Left colon (tissue), 2 donors: ENCODE measurements around the gene SCARB2. TPM values are rescaled to one million over a fixed set of nuclear protein-coding genes. Genes with fewer than 3 reads are reported as not detected.

Experiments used
- ATAC-seq: fragments of 200-7000 bp; cut with Tn5 transposase; one replicate; pipeline ENCODE4 v1.9.1; 2020; ENCODE audit warnings: mild to moderate bottlenecking, moderate library complexity
- DNase-seq, 2 donors: peaks; one replicate each; pipeline ENCODE4 v3.0.0-alpha.2; 2020
- intact Hi-C, 2 donors: fragments of 100-400 bp; cut with DNase I in 1 of 2; cut with micrococcal nuclease in 1 of 2; formaldehyde crosslinking; loops; one replicate each; pipeline versions ENCODE4 v1.11.2 to v1.14.0; 2022; cut with DNase I, micrococcal nuclease
- total RNA-seq, 2 donors: library from RNA; stranded (reverse); fragmentation: NEBNext Ultra II Directional; extraction: Animal tissue kit (Norgen Biotek cat#: 25700); gene quantifications; one replicate each; pipeline ENCODE4 v1.2.1, GENCODE V29; 2021
- donor health status: DM: no; HTN: no; CAD: no.
- donor health status: DM: yes; HTN: yes; CAD: no.

SCARB2 gene
- total RNA-seq, 2 donors from 2014 or later, result 176 to 179 TPM

GRCh38 chr4:76233529-76233928, 19.9 kb upstream of the SCARB2 start:
- intact Hi-C loops, result no loop called here
- ATAC-seq (no peak), DNase-seq (no peak)

DNA sequence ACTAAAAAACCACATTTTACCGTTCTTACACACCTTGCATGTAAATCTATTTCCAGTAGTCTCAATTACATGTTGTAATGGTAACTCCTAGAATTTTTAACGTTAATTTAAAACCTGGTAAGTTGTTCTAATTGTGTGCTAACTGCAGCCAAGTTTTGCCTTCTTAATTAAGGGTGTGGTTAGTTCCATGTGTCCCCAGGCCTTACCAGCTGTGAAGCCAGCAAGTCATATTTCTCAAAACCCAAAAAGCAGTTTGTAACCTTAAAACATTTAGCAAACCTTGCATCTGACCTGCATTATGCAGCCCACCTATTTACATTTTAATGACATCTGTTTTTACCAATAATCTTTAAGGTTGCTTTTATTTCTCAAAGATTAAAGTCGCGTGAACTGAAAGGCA, 19.5 kb upstream of the SCARB2 start:
- intact Hi-C loops, result no loop called here
- DNase-seq, result no peak
- no peak for ATAC-seq

DNA sequence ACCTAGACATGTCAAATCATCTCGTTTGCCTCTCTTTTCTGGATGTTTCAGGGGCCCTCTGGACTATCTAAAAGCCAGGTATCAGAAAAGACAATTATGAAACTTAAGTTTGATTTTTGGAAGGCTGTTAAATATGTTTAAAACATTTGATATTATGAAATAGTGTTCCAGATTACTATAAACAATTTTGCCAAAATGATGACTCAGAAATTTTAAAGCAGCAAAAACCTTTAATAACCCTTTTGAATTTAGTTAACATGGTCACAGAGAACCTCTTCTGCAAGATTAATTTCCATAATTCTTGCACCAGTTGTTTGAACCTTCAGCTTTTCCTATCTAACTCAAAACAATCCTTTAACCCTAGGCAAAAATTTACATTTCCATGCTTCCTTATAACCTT, 19.1 kb upstream of the SCARB2 start:
- intact Hi-C loops, result no loop called here
- no peak for DNase-seq
- no peak for ATAC-seq

GRCh38 chr4:76226418-76226817, 12.8 kb upstream of the SCARB2 start:
- DNase-seq (peak in 1 of 2 donors; percentile 40), ATAC-seq (peak; percentile 72)
- intact Hi-C loops, result no loop called here

DNA sequence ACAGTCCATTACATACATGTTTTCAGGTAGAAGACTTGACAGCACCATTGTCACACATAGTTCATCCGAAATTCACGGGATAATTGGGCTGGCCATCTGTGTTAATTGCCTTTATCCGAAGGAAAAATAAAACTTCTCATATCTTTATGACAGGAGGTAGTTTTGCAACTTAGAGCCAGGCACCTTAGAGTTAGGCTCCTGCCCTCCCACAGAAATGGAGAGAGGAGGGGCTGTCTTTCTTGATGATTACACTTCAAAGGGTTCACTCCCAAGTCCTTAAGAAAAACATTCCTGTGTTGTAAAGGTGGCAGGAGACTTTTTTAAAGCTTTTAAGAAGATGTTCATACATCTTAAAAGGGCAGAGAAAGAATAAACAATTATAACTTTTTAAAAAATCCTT, 10.5 kb upstream of the SCARB2 start:
- DNase-seq (no peak), ATAC-seq (peak; percentile 57)
- intact Hi-C loops, result no loop called here

GRCh38 chr4:76219299-76220055, 5.9 kb upstream of the SCARB2 start:
- intact Hi-C loops, result no loop called here
- no peak for DNase-seq
- peak; percentile 46 for ATAC-seq

DNA sequence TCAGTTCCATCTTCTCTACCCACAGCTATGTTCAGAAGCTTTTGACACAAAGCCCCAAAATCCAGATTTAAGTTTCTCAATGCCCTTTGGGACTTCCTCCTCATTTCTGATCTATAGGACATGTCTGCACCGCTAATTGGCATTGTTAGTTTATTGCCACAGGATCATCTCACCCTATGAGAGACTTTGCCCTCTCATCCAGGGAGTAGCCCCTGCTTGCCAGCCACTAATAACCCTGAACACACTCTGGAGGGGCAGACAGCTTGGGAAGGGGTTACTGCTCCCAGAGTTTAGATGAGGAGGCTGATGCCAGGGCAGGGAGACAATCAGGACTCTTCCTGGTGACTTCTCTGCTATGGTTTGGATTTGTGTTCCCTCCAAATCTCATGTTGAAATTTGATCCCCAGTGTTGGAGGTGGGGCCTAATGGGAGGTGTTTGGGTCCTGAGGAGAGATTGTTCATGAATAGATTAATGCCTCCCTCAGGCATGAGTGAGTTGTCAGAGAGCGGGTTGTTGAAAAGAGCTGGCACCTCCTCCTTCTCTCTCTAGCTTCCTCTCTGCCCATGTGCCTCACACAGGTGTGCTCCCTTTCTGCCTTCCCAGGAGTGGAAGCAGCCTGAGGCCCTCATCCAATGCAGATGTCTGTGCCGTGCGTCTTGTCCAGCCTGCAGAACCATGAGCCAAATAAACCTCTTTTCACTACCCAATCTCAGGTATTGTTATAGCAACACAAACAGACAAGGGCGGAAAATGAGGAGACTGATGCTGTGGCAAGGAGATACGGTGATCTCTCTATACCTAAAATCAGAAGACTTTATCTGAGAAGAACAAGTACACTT, 3.6 kb upstream of the SCARB2 start:
- no peak for DNase-seq
- no peak for ATAC-seq
- intact Hi-C loops, result no loop called here

- intact Hi-C loops, result no loop called here
- DNase-seq (no peak), ATAC-seq (no peak)
Measured at GRCh38 chr4:76216524-76216923, 2.9 kb upstream of the SCARB2 start.

GRCh38 chr4:76215077-76215476, 1.5 kb upstream of the SCARB2 start:
- no peak for DNase-seq
- no peak for ATAC-seq
- intact Hi-C loops, result no loop called here

DNA sequence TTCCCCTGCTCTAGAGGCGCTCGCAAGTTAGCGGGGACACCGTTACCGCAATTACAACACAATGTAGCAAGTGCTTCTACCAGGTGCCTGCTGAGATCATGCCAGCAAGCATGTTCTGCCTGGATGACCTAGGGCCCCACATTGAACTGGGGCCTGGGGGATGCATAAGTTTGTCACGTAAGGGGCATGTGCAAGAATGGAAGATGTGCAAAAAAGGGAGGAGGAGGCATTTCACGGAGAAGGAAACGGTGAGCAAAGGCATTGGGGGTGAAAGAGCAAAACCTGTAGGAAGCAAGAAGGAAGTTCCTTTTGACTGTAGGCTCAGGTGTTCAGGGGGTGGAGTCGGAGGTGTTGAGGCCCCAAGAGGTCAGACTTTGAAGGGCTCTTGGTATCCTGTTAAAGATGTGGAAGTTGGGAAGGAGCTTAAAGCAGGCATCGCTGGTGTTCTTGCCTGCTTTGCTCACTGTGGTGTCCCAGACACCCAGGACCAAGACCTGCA, 602 bp upstream of the SCARB2 start:
- intact Hi-C loops, result no loop called here
- DNase-seq, result peak; percentile 59 to 78
- peak; percentile 64 for ATAC-seq

- DNase-seq, result peak in 1 of 2 donors; percentile 58
- intact Hi-C loops, result no loop called here
- peak; percentile 28 for ATAC-seq
Measured at GRCh38 chr4:76212851-76213414, 691 bp downstream of the SCARB2 start.

DNA sequence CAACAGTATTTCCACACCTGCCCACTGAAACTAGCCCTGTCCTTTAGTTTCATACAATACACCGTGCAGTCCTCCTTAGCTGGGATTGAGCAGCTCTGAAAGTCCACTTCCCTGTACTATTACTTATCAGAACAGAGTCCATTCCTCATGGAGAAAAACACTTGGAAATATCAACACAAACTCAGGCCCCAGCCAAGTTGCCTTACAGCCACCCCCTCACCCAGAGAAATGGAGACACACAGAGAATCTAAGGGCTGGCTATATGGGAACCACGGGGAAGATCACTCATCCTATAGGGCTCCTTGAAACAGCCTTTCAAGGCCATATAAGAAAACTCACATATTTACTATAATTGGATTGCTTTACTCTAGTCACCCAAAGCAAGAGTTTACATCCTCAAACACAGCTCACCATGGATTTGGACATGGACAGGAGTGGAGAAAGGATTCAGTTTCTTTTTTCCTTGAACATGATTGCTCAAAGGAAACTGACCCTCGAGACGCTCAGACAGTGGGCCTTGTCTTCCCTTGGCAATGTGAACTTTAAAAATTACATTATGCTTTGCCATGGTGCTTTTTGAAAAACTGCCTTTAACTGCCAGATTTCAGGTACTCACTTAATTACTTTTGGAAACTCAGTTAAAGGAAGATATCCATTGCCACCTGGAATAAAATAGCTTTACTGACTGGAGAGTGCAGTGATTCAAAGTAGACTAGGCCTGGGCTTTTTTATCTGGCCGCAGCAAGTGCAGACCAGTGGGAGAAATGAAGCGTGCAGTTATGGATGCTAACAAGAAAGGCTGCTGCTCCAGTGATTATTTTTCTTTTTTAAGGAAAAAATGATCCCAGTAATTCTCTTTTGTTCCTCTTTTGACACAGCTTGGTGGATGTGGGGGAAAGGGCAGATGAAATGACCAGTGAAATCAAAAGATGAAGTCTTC, 1.6 kb downstream of the SCARB2 start:
- no peak for ATAC-seq
- DNase-seq, result no peak
- intact Hi-C loops, result no loop called here

GRCh38 chr4:76210452-76210851, 3.2 kb downstream of the SCARB2 start:
- DNase-seq (no peak), ATAC-seq (no peak)
- intact Hi-C loops, result no loop called here

DNA sequence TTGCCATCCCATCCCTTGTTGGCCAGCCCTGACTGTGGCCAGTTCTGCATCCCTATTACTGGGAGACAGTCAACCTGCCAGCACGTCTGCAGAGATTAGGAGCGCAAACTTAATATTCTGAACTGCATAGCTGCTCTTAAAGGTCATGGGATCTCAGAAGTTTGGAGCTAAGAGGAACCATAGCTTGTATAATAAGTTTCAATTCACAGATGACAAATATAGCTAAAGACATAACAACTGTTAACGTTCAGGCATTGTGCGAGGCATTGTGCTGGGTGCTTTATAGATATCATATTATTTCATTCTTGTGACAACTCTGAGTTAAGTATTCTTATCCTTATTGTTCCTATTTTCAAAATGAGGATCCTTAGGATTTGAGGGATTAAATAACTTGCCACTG, 3.7 kb downstream of the SCARB2 start:
- no peak for DNase-seq
- intact Hi-C loops, result no loop called here
- ATAC-seq, result no peak

DNA sequence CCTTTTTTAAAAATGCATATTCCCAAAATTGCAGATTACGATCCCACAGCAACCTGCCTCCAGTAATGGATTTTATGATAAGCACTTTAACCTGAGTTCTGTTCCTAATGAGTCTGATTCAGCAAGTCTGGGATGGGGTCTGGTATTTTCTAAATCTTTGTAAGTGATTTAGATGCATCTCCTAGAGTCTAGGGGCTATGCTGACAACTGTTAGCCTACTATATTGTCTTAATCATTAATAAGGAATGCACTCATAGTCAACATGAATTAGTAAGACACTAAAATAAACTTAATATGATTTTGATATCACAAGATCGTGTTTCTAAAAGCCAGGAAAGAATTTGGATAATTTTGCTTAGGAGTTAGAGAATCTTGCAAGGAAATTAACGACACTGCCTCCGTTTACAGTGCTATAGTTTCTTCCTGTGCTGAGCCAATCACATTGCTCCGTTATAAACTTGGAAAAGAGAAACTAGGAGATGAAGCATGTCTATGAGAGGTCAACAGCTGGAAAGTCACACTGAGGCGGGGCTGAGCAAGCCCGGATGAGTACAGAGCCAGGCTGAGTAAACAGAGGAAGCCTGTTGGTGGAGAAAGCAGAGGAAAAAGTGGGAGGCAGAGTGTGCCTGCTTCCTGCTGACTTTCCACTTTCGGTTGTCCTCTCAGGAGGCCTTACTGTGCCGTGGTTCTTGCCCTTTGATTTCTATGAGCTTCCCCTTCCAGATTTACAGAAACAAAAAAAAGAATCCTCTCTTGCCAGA, 5.4 kb downstream of the SCARB2 start:
- DNase-seq (peak; percentile 78 to 90), ATAC-seq (peak; percentile 87)
- intact Hi-C loops, result no loop called here

DNA sequence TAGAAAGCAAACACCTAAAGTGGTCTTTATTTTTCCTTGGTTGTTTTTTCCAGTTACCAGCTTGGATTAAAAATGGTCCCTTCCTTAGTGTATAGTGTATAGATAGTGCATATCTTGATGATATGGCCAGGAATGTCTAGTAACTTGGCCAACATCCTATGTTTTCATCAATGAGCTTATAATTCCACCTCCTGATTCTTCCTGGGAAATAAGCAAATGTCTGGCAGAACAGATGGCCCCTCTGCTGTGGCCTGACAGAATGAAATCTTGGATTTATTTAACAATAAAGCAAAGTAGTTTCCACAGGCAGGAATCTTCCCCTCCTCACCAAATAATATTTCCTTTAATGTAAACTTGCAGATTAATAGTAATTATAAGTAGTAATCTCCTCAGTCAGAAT, 6.1 kb downstream of the SCARB2 start:
- DNase-seq, result no peak
- intact Hi-C loops, result no loop called here
- ATAC-seq, result no peak

DNA sequence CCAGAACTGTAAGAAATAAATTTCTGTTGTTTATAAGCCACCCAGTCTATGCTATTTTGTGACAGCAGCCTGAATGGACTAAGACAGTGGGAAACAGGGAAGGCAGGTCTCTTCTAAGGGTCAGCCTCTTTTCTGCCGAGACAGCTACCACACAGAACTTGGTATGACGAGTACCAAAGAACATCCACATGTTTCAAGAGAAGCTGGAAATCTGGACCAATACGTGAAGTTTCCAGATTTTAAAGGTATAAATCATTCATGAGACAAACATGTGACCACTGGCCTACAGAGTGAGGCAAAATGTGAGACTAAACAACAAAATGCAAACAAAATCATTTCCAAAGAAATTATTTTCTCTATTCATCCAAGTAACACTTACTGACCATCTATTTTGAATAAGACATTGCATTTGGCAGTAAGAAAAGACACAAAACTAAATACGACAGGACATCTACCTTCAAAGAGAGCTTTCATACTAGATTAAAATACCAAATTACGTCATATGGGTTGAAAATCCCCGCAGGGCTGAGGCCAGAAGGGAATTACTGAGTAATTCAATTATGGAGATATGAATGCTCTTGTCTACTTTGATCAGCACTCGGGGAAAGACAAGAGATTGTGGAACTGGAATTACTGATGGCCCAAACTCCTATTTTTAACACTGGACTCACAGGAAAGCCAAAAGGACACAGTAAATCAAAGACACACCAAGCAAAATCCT, 7.2 kb downstream of the SCARB2 start:
- no peak for ATAC-seq
- intact Hi-C loops, result no loop called here

More for the DNA sequence above, 7.2 kb downstream of the SCARB2 start:
- no peak for DNase-seq
